Left lobe of liver (tissue), 1 donor: ENCODE data around the gene EFCAB11. TPM values are rescaled to one million over a fixed set of nuclear protein-coding genes. Genes with fewer than 3 reads are reported as not detected.

Experiments used
- total RNA-seq: library from RNA; stranded (reverse); gene quantifications from one replicate; pipeline ENCODE4 v1.2.1, GENCODE V29; 2021
- donor health status: DM: no; HTN: yes; CAD: no.

EFCAB11 gene
- total RNA-seq, 1 donor from 2014 or later = 1.2 TPM

Other genes with a start within 250 kb of the EFCAB11 start
- gene TDP1, start 1.2 kb upstream of the EFCAB11 start, total RNA-seq = 4.6 TPM
- 0.38 TPM for gene KCNK13, start 107.3 kb upstream of the EFCAB11 start, total RNA-seq